VCaP (cell line): ENCODE results near the gene C8B.

ENCODE experiments used
- H3K27ac ChIP-seq: fragments of 450-650 bp; 2 replicates; pipeline ENCODE4 v1.5.1; 2017
- TF ChIP-seq, protein P1 (sequence below): fragments of 450-650 bp; conservative IDR thresholded peaks from 2 replicates; pipeline ENCODE4 v1.5.1; 2017; ENCODE audit warnings: mild to moderate bottlenecking, moderate library complexity

The C8B gene

DNA sequence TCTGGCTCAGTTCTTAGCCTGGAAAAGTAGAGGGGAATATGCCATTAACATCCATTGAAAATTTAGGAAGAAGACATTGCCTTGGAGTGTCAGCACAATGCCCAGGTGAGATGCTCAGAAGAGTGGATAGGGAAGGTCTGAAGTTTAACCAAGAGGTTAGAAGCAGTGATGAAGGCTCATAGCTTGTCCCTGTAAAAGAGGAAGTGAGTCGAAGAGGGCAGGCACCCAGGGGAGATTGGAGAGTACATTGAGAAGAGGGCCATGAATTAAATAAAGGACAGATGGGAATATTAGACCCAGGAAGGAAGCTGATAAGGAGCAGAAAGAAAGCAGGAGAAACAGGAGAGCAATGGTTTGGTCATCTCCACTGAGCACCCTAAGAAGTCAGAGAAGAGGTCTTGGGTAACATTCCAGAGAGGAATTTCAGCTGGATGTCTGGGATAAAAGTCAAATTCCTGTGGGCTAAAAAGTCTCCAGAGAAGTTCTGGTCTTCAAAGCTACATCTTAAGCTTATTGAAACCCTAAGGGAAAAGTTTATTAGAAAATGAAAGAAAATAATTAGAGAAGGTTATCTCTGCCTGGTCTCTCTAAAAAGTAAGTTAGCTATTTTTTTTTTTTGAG is 17.3 kb downstream of the C8B start:
- no peak overlapping the region for H3K27ac ChIP-seq
- TF ChIP-seq, protein P1, sequence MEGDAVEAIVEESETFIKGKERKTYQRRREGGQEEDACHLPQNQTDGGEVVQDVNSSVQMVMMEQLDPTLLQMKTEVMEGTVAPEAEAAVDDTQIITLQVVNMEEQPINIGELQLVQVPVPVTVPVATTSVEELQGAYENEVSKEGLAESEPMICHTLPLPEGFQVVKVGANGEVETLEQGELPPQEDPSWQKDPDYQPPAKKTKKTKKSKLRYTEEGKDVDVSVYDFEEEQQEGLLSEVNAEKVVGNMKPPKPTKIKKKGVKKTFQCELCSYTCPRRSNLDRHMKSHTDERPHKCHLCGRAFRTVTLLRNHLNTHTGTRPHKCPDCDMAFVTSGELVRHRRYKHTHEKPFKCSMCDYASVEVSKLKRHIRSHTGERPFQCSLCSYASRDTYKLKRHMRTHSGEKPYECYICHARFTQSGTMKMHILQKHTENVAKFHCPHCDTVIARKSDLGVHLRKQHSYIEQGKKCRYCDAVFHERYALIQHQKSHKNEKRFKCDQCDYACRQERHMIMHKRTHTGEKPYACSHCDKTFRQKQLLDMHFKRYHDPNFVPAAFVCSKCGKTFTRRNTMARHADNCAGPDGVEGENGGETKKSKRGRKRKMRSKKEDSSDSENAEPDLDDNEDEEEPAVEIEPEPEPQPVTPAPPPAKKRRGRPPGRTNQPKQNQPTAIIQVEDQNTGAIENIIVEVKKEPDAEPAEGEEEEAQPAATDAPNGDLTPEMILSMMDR = no peak

DNA sequence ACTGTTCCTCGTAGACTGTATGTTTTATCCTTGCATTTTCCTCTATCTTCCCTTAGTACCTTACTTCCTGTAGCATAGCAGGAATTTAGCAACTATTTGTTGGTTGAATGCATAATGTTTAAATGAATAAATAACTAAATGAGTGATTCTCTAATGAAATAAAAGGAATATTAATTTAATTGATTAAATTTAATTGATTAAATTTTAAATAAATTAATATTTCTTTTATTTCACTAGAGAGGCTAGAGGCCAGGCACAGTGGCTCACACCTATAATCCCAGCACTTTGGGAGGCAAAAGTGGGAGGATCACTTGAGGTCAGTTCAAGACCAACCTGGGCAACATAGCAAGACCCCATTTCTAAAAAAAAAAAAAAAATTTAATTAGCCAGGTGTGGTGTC is 25.8 kb downstream of the C8B start:
- no peak overlapping the region for H3K27ac ChIP-seq
- TF ChIP-seq, protein P1 = no peak

DNA sequence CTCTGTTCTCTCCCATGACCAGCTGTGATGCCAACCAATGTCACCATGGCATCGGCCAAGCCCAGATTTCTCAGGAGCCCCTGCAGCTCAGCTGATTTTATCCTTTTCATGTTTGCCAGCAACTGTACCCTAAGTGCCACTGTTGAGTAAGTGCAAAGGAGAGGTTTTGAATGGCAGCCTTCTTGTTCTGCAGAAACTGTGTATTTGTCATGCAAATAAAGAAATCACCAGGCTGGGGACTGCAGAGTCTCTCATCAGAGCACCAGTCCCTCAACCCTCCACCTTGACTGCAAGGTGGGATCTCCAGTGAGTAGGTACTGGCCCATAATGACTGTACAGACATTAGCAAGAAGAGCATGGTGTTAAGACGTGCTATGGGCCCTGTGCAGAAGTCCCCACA is 26.6 kb downstream of the C8B start:
- H3K27ac ChIP-seq = no peak overlapping the region
- TF ChIP-seq, protein P1 = no peak

DNA sequence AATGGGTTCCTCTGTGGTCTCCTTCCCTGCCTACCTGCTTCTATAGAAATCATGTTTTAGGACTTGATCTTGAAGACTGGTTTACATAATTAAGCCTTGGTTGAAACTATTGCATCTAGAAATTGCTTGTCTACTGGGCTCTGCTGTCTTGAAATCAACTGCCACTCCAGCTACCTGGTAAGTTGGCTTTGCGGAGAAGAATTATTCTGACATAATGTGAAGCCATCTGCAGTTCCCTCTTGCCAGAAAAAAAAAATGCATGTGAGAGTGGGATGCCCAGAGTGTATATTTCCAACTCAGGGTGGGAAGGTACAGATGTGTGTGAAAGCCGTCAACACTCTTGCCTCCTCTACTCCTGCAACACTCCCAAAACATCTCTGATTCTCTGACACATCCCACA is 27.2 kb downstream of the C8B start:
- H3K27ac ChIP-seq = no peak overlapping the region
- TF ChIP-seq, protein P1 = no peak

DNA sequence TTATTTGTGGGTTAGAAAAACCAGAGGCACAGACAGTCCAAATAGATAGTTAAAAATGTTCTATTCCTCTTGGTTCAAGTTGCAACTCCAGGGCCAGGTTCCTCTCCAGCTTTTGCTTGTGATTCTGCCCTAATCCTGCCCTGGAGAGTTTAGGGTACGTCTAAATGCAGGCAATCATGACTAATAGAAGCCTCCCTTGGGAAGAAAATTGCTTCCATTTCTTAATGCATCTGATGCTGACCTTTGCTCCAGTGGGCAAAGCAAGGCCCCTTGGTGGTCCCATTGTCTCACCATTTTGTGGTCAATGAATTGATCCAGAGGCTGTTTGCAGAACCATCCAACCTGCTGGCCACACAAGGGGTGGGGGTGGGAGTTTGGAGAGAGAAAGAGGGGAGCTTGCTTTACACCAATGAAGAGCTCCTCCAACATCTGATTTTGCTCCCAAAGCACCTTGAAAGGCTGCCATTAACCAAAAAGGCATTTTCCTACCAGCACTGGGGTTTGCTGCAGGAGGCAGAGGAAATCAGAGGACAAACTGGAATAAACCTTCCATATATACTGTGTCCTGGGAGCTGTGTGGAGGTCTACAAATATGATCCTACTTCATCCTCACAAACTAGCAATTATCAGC is 31.3 kb downstream of the C8B start:
- no peak overlapping the region for H3K27ac ChIP-seq
- TF ChIP-seq, protein P1 = no peak

DNA sequence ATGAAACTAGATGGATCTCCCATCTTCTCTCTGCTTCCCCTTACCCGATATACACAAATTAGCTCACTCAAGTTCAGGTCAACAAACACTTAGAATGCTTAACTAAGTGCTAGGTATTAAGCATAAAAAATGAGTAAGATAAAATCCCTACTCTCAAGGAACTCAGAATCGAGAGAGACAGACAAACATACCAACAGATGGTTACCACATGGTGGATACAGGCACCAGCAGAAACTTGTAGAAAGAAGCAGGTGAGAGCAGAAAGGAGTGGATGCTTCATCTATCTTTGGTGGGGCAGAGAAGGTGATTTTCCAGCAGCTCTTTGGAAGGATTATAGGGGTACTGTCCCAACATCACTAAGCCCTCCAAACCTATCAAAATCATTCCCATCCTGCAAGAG is 32.2 kb downstream of the C8B start:
- TF ChIP-seq, protein P1 = no peak
- no peak overlapping the region for H3K27ac ChIP-seq

DNA sequence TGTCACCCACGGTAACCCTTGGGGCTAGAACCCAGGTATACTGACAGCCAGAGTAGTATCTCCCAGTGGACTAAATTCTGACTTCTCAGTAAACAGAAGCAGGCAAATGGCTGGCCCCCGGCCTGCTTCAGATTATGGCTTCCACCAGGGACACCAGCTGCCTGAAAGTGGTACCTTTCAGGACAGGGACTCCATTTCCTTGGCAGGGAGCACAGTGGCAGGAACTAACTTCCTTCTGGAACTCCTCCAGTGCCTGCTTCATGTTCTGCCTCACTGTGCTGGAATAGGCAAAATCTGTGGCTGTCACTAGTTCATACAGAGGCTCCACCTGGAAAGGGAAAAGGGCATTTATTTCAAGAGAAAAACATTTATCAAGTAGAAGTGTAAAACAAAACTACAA is 32.7 kb downstream of the C8B start:
- no peak overlapping the region for H3K27ac ChIP-seq
- TF ChIP-seq, protein P1 = no peak
